Measurements from ENCODE around the gene TM9SF3.
"Not testable (repeated sequence)": the region's sequence is repeated elsewhere in the genome, so short reads cannot be mapped to it uniquely, and the experiment has no call there.

The TM9SF3 gene

DNA sequence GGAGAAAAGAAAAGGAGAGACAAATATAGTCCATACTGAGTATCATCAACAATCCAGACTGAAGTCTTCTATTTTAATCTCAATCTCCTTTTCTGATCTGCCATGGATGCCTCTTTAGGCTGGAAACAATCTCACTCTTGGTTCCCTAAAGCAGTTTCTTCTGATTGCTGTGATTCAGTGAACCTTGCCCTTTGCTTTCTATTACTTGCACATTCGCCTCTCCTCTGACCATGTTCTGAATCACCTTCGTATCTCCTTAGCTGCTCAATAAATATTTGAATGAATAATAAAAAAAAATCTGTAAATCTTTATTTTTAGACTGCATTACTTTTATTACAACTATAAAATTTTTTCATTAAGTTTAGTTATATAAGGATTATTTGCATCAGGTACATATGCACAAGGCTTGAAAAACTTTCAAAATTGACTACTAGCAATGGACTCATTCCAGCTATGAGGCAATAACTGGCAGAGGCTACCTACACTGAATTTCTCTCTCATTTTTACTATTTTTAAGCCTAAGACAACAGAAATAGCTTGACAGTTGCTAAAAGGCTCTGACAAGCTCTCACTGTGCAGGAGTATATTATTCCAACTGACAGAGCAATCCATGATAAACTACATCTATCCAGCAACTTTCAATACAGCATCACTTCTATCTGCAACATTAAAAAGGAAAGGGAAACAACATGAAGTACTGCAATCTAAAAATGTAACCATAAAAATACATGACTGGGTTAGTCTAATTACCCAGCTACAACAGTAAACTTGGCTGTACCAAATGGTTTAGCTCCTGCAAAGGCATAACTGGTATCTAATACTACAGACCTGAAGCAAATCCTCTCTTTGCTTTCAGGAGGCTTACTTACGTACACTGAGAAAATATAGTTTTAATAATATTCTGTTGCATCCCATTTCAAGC is 25.6 kb downstream of the TM9SF3 start:
- Mint-ChIP-seq H3K4me3 (no peak overlapping the region), H3K27ac (no peak overlapping the region), H3K27me3 (no peaks in the 10 kb centered on the region), H3K9me3 (no peaks in the 10 kb centered on the region), H3K4me1 (no peaks in the 10 kb centered on the region), H3K36me3 (peaks cover 39% of the 10 kb centered on the region)
- no peak for ATAC-seq

DNA sequence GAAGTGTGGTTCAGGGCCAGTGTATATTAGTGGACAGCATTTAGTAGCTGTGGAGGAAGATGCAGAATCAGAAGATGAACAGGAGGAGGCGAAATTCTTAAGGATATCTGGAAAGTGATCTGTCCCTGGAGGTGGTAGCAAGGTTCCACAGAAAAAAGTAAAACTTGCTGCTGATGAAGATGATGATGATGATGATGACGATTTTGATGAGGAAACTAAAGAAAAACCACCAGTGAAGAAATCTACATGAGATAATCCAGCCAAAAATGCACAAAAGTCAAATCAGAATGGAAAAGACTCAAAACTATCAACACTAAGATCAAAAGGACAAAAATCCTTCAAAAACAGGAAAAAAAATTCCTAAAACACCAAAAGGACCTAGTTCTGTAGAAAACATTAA is 26.3 kb downstream of the TM9SF3 start:
- Mint-ChIP-seq H3K4me1 (no peaks in the 10 kb centered on the region), H3K9me3 (no peaks in the 10 kb centered on the region), H3K27me3 (no peaks in the 10 kb centered on the region), H3K36me3 (peaks cover 39% of the 10 kb centered on the region), H3K27ac (no peak overlapping the region), H3K4me3 (no peak overlapping the region)
- ATAC-seq, result no peak

DNA sequence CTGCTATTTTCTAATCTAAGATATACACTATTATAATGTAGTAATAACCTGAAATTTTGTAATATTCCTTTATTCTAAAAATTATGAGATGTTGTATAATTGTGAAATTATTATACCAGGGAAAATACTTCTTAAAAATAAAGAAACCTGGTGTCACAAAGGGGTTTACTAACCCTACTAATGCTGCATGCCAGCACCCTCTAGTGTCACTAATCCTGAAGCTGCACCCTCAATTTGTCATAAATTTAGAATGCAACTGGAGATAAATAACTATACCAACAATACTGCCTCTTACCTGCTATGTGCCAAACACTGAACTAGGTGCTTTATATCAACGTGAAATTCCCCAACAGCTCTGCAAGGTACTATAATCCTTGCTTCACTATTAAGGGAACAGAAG is 30.8 kb downstream of the TM9SF3 start:
- no peak for ATAC-seq
- H3K4me3 Mint-ChIP-seq, result no peak overlapping the region
- H3K27me3 Mint-ChIP-seq, result no peaks in the 10 kb centered on the region
- no peaks in the 10 kb centered on the region for H3K9me3 Mint-ChIP-seq
- H3K36me3 Mint-ChIP-seq, result peaks cover 21% of the 10 kb centered on the region
- H3K4me1 Mint-ChIP-seq, result no peaks in the 10 kb centered on the region
- no peak overlapping the region for H3K27ac Mint-ChIP-seq

DNA sequence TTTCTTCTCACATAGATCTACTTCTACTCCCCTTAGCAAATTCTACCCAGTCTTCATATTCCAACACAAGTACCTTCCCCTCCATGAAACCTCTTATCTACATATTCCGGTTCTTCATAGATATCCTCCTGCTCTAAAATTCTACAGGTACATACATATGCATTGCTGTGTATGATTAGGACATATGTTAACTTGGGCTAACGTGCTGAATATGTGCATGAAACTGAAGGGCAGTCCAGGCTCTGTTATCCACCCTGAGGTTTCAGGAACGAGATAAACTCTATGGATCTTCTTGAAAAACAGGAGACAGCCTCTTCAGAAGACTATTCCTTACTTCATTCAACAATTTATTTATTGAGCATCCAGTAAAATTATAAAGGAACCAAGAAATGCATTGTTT is 31.5 kb downstream of the TM9SF3 start:
- Mint-ChIP-seq H3K9me3 (no peaks in the 10 kb centered on the region), H3K27me3 (no peaks in the 10 kb centered on the region), H3K4me3 (no peak overlapping the region), H3K36me3 (peaks cover 15% of the 10 kb centered on the region), H3K27ac (no peak overlapping the region), H3K4me1 (no peaks in the 10 kb centered on the region)
- no peak for ATAC-seq

DNA sequence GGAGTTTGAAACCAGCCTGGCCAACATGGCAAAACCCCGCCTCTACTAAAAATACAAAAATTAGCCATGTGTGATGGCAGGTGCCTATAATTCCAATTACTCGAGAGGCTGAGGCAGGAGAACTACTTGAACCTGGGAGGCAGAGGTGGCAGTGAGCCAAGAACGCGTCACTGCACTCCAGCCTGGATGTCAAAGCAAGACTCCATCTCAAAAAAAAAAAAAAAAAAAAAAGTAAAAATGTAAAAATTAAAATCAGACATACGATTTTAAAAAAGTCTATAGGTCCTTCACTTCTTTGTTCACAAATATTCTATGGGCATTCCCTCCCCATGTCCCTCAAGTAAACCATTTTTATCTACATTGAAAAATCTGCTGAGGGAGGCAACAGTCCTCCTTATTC is 38.2 kb downstream of the TM9SF3 start:
- Mint-ChIP-seq H3K4me1 (no peaks in the 10 kb centered on the region), H3K27me3 (no peaks in the 10 kb centered on the region), H3K36me3 (peaks cover 45% of the 10 kb centered on the region), H3K27ac (no peak overlapping the region), H3K9me3 (no peaks in the 10 kb centered on the region), H3K4me3 (no peak overlapping the region)
- no peak for ATAC-seq

DNA sequence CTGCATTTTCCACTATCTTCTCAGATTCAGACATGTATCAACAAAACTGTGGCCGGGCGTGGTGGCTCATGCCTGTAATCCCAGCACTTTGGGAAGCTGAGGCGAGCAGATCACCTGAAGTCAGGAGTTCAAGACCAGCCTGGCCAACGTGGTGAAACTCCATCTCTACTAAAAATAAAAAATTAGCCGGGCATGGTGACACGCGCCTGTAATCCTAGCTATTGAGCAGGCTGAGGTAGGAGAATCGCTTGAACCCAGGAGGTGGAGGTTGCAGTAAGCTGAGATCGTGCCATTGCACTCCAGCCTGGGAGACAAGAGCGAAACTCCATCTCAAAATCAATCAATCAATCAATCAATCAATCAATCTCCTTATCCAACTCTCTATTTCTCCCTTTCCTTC is 41.3 kb downstream of the TM9SF3 start:
- not testable (repeated sequence) for ATAC-seq, H3K4me3 Mint-ChIP-seq
- H3K36me3 Mint-ChIP-seq, result peaks cover 52% of the 10 kb centered on the region

DNA sequence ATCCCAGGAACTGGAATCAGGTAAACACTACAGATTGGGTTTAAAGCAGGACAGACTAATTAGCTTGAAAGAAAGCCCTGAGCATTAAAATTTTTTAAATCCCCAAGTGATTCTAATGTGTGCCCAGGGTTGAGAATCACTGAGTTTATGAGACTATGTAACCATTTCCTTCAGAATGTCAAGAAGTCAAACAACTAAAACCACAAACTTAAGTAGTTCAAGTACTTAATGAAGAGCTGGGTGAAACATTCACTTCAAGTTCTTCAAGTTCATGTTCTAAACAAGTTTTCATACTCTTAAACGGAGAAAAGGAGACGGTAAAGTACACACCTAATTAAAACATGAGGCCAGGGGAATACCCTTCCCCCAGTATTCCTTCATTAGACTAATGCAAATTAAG is 44.9 kb downstream of the TM9SF3 start:
- Mint-ChIP-seq H3K27me3 (no peaks in the 10 kb centered on the region), H3K27ac (peak overlapping the region; percentile 21), H3K4me1 (peaks cover 9% of the 10 kb centered on the region), H3K9me3 (no peaks in the 10 kb centered on the region), H3K4me3 (no peak overlapping the region), H3K36me3 (peaks cover 65% of the 10 kb centered on the region)
- no peak for ATAC-seq

More for the DNA sequence above, 41.3 kb downstream of the TM9SF3 start:
- H3K4me1 Mint-ChIP-seq, H3K27ac Mint-ChIP-seq, H3K9me3 Mint-ChIP-seq, H3K27me3 Mint-ChIP-seq: not testable (repeated sequence)

DNA sequence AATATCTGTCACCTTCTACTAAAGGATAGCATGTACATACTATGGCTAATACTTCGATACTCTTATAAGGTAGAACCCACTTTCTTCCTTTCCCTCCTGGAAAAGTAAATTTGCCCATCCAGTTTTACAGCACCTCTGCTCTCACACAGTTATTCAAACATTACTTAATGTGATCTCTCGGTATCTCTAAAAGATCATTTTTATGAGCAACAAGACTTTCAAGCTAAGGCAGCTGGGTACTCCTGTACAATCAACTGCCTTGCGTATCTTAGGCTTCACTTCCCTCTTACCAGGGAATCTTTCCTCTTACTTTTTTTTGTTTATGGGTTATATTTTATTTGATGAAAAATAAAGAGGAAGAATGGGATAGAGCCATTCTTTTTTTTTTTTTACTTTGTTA is 46.6 kb downstream of the TM9SF3 start:
- ATAC-seq, result no peak
- Mint-ChIP-seq H3K36me3 (peaks cover 54% of the 10 kb centered on the region), H3K27ac (peak overlapping the region; percentile 30), H3K9me3 (no peaks in the 10 kb centered on the region), H3K4me1 (peaks cover 16% of the 10 kb centered on the region), H3K4me3 (no peak overlapping the region), H3K27me3 (no peaks in the 10 kb centered on the region)

DNA sequence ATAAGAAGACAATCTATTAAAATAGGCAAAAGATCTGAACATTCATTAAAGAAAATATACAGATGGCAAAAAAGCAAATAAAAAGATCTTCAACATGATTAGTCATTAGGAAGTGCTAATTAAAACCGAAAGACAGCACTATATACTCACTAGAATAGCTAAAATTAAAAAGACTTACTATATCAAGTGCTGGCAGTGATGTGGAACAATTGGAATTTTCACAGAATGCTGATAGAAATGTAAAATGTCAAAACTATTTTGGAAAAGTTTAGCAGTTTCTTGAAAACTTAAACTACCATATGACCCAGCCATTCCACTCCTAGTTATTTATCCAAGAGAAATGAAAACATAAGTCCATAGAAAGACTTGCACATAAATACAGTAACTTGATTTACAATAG is 48.1 kb downstream of the TM9SF3 start:
- Mint-ChIP-seq H3K4me3 (no peak overlapping the region), H3K36me3 (peaks cover 55% of the 10 kb centered on the region), H3K27ac (no peak overlapping the region), H3K27me3 (no peaks in the 10 kb centered on the region), H3K9me3 (no peaks in the 10 kb centered on the region), H3K4me1 (peaks cover 16% of the 10 kb centered on the region)
- ATAC-seq, result no peak

DNA sequence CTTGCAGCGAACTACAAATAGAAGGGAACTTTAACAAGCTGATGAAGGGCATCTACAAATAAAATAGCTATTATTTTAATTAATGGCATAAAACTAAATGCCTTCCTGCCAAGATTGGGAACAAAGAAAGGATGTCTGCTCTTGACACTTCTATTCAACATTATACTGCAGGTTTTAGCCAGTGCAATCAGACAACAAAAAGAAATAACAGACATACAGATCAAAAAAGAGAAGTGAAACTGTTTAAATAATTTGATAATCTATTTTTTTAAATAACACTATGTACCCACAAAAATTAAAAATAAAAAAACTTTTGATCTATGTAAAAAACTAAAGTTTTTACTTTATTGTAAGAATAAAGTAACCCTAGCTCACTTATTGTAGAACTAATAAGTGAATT is 50.7 kb downstream of the TM9SF3 start:
- no peak for ATAC-seq
- Mint-ChIP-seq H3K4me3 (no peak overlapping the region), H3K27ac (no peak overlapping the region), H3K9me3 (no peaks in the 10 kb centered on the region), H3K27me3 (no peaks in the 10 kb centered on the region), H3K36me3 (peaks cover 59% of the 10 kb centered on the region), H3K4me1 (peaks cover 16% of the 10 kb centered on the region)

DNA sequence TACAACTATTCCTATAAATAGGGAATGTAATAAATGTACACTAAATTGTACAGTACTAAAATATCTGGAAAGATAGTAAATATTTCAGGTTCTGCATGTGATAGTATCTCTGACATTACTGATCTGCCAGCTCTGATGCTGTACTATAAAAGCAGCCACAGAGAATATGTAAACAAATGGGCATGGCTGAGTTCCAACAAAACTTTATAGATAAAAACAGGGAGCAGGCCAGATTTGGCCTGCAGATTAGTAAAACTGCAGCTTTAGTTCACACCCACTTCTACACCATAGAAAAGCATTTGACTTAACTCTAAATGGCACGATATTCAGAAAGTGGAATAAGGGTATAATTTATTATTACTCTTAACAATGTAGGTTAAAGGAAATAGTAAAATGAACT is 54.3 kb downstream of the TM9SF3 start:
- Mint-ChIP-seq H3K27me3 (no peaks in the 10 kb centered on the region), H3K4me1 (peaks cover 7% of the 10 kb centered on the region), H3K9me3 (no peaks in the 10 kb centered on the region), H3K36me3 (peaks cover 54% of the 10 kb centered on the region), H3K4me3 (no peak overlapping the region), H3K27ac (no peak overlapping the region)
- ATAC-seq, result no peak

DNA sequence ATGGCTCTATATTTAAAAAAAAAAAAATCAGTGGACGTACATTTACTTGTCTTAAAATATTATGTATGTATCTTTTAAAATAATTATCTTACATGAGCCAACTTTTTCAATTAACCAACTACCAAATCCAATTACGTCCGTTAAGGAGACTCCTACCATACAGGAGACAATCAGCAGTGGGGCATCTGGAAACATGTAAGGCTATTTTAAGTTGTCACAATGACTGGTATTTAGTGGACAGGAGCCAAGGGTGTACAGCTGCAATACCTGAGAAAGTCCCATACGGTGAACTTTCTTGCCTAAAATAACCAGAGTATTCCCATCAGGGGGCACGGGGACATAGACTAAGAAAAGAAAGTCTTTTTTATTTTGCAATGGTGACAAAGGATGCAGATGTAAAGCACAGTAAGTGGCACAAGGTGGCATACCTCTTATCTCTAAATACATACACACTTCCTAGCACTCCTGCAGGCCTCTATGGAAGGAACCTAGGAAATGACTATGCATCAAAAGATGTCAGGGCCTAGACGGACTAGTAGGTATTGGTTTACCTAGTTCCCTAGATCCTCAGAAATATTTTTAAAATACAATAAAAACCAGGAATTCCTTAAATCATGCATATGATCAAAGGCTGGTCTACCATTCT is 57.1 kb downstream of the TM9SF3 start:
- no peak overlapping the region for H3K27ac Mint-ChIP-seq
- H3K4me3 Mint-ChIP-seq, result no peak overlapping the region
- no peaks in the 10 kb centered on the region for H3K9me3 Mint-ChIP-seq
- no peak for ATAC-seq
- H3K27me3 Mint-ChIP-seq, result no peaks in the 10 kb centered on the region
- no peaks in the 10 kb centered on the region for H3K4me1 Mint-ChIP-seq
- H3K36me3 Mint-ChIP-seq, result peaks cover 72% of the 10 kb centered on the region

DNA sequence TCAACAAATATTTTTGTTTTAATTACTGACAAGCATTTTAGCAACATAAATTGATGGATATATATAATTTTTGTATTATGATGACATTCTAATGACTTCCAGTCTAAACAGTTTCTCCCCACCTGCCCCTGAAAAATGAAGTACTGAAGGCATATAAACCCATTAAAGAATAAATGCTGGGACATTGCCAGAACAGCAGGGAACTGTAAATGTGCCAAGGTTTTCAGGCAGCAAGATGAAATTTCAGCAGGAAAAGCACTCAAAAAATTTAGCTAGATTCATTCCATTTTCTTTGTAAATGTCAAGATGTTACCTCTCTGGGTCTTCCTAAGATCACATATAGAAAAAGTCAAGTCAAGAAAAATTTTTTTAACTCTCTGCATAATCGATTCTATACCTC is 62.1 kb downstream of the TM9SF3 start:
- Mint-ChIP-seq H3K27me3 (no peaks in the 10 kb centered on the region), H3K4me1 (no peaks in the 10 kb centered on the region), H3K9me3 (no peaks in the 10 kb centered on the region), H3K36me3 (peaks cover 84% of the 10 kb centered on the region), H3K4me3 (no peak overlapping the region), H3K27ac (no peak overlapping the region)
- no peak for ATAC-seq

DNA sequence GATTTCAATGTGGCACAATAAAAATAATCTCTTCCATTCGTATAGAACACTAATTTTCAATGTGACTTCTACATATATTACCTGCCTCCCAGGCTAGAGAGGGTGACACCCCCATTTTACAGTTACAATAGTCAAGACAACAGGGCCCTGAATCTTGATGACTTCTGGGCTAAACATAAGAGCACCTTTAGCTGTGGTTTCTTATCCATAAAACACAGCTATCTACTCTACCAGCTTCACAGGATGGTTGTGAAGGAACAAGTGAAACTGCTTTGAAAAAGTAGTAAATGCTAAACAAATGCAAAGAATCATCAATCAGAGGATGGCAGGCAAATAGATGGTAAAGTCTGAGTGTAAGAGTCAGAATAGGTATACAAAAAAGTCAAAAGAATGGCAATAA is 69.5 kb downstream of the TM9SF3 start:
- Mint-ChIP-seq H3K27me3 (no peaks in the 10 kb centered on the region), H3K36me3 (peaks cover 24% of the 10 kb centered on the region), H3K27ac (no peak overlapping the region), H3K4me1 (peaks cover 26% of the 10 kb centered on the region), H3K9me3 (no peaks in the 10 kb centered on the region), H3K4me3 (no peak overlapping the region)
- no peak for ATAC-seq

DNA sequence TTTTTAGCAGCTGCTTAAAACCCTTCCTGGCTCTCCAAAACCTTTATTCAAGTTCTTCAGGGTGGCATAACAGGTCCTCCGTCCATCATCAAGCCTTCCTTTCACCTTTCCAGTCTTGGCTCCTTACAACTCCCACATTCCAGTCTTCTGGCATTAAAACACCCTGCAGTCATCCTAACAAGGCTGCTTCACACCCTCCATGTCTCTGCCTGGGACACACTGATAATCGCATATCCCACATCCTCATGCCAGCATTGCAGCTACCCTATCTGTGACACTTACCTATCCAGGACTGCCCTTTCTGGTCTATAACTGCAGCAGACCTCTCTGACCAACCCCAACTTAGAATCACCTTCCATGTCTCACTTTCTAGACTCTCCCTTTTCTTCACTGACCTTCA is 70.5 kb downstream of the TM9SF3 start:
- peaks cover 35% of the 10 kb centered on the region for H3K4me1 Mint-ChIP-seq
- no peak overlapping the region for H3K27ac Mint-ChIP-seq
- peaks cover 15% of the 10 kb centered on the region for H3K36me3 Mint-ChIP-seq

More for the DNA sequence above, 70.5 kb downstream of the TM9SF3 start:
- no peak overlapping the region for H3K4me3 Mint-ChIP-seq
- H3K9me3 Mint-ChIP-seq, result no peaks in the 10 kb centered on the region
- no peaks in the 10 kb centered on the region for H3K27me3 Mint-ChIP-seq
- ATAC-seq, result no peak
